HG03342 (cell line): ENCODE results near the gene ANKRD62.
"Not testable (repeated sequence)": the region's sequence is repeated elsewhere in the genome, so short reads cannot be mapped to it uniquely, and the experiment has no call there.

ENCODE experiments used
- ATAC-seq: cut with Tn5 transposase; IDR thresholded peaks from one replicate; pipeline ENCODE4 v1.9.1; 2021; ENCODE audit warnings: mild to moderate bottlenecking, moderate library complexity; ENCODE audit not compliant: unreplicated experiment

The ANKRD62 gene

GRCh38 chr18:12092398-12093229, 1.0 kb upstream of the ANKRD62 start:
- ATAC-seq, result no peak

- no peak for ATAC-seq
Observed at GRCh38 chr18:12098374-12098773, 4.7 kb downstream of the ANKRD62 start.

- ATAC-seq, result no peak
Observed at GRCh38 chr18:12099160-12099559, 5.5 kb downstream of the ANKRD62 start.

GRCh38 chr18:12101266-12101665, 7.6 kb downstream of the ANKRD62 start:
- no peak for ATAC-seq

- ATAC-seq, result no peak
Observed at GRCh38 chr18:12102136-12102842, 8.6 kb downstream of the ANKRD62 start.

- no peak for ATAC-seq
Observed at GRCh38 chr18:12106471-12106870, 12.8 kb downstream of the ANKRD62 start.

- ATAC-seq, result no peak
Observed at GRCh38 chr18:12109836-12110235, 16.2 kb downstream of the ANKRD62 start.

- no peak for ATAC-seq
Observed at GRCh38 chr18:12113999-12114646, 20.5 kb downstream of the ANKRD62 start.

- no peak for ATAC-seq
Observed at GRCh38 chr18:12119358-12119757, 25.7 kb downstream of the ANKRD62 start.

- no peak for ATAC-seq
Observed at GRCh38 chr18:12121175-12122042, 27.8 kb downstream of the ANKRD62 start.

- ATAC-seq, result not testable (repeated sequence)
Observed at GRCh38 chr18:12122043-12122389, 28.4 kb downstream of the ANKRD62 start.

- ATAC-seq, result not testable (repeated sequence)
Observed at GRCh38 chr18:12127647-12128046, 34.0 kb downstream of the ANKRD62 start.

- ATAC-seq, result not testable (repeated sequence)
Observed at GRCh38 chr18:12138831-12139230, 45.2 kb downstream of the ANKRD62 start.

GRCh38 chr18:12140866-12141265, 47.2 kb downstream of the ANKRD62 start:
- not testable (repeated sequence) for ATAC-seq

GRCh38 chr18:12141778-12142177, 48.1 kb downstream of the ANKRD62 start:
- ATAC-seq, result not testable (repeated sequence)

GRCh38 chr18:12149431-12149830, 55.8 kb downstream of the ANKRD62 start:
- not testable (repeated sequence) for ATAC-seq

GRCh38 chr18:12154361-12154760, 60.7 kb downstream of the ANKRD62 start:
- no peak for ATAC-seq

GRCh38 chr18:12155996-12156395, 62.4 kb downstream of the ANKRD62 start:
- ATAC-seq, result no peak

GRCh38 chr18:12159446-12159845, 65.8 kb downstream of the ANKRD62 start:
- no peak for ATAC-seq

- no peak for ATAC-seq
Observed at GRCh38 chr18:12162786-12163185, 69.1 kb downstream of the ANKRD62 start.
